HG03342 (cell line): ENCODE results near the gene TRAF7.
"Not testable (repeated sequence)": the region's sequence is repeated elsewhere in the genome, so short reads cannot be mapped to it uniquely, and the experiment has no call there.

Experiments used
- ATAC-seq: cut with Tn5 transposase; IDR thresholded peaks from one replicate; pipeline ENCODE4 v1.9.1; 2021; ENCODE audit warnings: mild to moderate bottlenecking, moderate library complexity; ENCODE audit not compliant: unreplicated experiment

Gene TRAF7

DNA sequence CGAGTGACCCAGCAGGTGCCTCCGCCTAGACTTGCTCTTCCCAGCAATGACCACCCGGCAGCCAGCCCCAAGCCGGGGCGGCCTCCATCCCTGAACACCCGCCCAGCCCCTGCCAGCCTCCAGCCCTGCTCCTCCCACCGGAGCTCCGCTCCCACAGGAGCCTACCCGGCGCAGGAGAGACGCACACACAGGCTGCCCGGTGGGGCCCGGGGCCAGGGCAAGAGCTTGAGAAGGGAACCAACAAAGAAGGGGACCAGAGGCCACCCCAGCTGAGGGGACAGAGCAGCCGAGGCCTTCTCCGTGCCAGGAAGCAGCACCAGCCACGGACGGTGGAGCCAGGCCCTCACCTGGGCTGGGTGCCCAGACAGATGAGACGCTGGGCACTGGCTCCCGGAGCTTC lies 33.7 kb upstream of the TRAF7 start:
- ATAC-seq = no peak

DNA sequence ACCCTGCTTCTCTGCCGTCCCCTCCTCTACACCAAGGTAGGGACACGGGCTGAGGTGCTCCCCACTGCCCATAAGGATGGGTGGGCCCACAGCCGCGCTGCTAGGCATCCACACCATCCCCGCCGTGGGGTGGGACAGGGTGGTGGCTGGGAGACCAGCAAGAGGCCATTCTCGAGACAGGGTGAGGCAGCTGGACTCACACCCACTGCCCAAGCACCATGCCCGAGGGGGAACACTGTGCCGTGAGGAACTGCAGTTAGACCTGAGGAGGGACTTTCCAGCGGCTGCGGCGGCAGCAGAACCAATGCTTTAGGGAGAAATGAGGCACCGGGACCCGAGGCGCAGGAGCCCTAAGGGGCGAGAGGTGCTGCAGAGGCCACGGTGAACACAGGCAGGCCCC lies 33.2 kb upstream of the TRAF7 start:
- no peak for ATAC-seq

DNA sequence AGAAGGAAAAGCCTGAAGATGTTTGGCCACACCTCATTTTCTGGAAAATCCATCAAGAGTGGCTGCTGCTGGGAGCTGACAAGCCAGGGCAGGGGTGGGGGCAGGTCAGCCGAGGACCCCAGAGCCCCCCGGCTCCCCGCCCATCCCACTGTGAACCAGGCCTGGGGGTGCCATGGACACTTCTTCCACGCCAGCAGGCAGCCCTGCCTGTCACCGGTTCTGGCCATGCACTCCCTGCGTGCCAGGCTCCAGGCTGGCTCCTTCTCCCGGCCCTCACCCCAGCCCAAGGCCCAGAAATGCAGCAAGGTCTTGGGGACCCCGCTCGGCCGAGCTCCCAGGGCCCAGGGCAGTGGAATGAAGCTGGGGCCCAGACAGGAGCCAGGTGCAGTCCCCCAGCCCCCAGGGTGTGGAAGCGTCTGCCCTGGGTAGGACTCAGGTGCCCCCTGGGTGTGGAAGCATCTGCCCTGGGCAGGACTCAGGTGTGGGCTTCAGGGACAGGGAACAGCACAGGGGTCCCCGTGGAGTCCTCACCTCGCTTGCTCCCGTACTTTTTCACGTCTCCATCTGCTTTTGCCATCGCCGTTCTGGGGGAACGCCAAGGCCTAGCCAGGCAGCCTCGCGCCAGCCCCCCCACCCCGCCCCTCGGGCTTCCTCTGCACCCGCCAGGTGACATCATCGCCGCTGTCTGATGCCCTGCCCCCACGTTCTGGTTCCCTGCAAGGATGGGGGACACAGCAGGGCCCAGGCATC lies 32.5 kb upstream of the TRAF7 start:
- not testable (repeated sequence) for ATAC-seq

DNA sequence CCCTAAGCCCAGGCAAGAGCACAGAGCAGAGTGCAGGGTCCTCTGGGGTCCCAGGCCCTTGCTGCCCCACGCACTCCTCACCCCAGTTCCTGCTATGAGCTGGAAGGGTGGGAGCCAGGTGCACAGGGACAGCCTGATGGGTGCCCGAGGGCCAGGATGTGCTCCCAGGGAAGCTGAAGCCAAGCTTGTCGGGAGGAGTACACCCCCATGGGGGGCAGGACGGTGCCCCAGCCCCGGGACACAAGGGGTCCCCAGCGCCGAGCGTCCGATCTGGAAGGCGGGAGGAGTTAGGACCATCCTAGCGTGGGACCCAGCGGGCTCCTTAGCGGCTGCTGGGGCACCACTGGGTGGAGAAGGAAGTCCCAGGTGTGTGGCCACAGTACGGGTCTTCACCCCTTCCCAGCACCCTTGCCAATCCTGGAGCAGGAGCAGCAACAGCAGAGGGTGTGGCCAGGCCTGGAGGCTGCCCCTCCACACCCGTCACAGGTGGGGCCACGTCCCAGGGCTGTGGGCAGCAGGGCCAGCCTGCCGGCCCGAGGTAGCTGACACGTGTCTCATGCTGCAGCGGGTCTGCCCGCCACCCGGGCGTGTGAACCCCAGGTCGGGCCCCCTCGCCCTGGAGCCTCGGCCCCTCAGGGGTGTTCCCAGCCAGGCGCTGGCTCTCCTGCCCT lies 31.7 kb upstream of the TRAF7 start:
- ATAC-seq = not testable (repeated sequence)

DNA sequence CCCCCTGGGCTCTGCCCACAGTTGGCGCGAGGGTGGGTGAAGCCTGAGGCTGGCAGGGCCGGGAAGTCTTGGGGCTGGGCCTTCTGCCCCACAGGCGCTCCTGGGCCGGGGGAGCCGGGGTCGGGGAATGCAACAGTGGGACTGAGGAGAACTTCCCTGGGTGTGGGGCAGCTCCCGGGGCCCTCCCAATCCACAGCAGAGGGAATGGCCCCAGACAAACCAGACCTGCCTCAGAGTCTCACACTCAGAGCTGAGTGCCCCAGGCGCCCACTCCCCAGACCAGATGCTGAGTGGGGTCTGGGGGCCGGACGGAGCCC lies 31.2 kb upstream of the TRAF7 start:
- not testable (repeated sequence) for ATAC-seq

DNA sequence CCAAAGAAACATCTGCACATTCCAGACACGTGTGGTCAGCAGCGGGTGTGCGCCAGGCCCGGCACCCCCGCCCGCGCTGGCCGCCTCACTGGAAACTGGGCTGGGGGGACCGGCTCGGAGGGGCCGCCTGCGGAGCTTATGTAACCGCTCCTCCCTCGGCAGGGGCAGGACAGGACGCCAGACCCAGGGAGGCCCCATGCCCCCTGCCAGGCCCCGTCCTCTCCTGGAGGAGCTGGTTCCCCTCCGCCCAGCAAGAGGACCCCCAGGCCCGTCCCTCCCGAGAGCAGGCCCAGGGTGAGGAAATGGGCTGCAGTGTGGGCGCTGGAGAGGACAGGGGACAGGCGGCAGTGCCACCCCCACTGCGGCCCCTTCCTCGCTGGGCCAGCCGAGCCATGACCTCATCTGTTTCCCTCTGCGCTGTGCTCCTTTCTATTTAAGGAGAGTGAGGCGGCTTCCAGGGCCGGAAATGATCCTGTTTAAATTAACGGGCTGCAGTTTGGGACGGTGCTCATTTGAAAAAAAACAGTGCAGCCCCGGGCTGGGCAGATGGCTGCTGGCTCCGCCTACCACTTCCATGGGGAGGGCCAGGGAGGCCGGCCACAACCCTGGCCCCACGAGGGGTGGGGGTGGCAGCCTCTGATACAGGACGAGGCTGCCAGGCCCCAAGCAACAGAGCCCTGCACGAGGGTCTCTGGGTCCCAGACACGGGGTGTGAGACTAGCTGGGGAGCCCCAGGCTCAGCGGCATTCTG lies 30.7 kb upstream of the TRAF7 start:
- ATAC-seq = not testable (repeated sequence)

DNA sequence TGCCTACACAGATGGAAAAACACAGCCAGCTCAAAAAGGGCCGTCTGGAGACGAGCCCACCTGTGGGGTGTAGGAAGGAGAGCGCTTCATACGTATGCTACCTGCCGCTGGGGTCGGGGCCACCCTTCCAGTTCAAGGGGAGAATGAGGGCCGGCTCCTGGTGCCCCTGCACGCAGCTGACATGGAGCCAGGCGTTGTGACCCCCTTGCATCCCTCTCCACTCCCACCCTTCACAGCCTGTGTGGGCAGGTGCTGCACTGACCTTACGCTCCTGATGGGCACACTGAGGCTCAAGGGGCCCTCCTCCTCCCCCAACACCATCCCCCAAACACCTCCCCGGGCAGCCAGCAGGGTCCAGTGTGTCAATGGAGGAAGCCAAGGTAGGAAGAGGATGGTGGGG lies 30.0 kb upstream of the TRAF7 start:
- not testable (repeated sequence) for ATAC-seq

DNA sequence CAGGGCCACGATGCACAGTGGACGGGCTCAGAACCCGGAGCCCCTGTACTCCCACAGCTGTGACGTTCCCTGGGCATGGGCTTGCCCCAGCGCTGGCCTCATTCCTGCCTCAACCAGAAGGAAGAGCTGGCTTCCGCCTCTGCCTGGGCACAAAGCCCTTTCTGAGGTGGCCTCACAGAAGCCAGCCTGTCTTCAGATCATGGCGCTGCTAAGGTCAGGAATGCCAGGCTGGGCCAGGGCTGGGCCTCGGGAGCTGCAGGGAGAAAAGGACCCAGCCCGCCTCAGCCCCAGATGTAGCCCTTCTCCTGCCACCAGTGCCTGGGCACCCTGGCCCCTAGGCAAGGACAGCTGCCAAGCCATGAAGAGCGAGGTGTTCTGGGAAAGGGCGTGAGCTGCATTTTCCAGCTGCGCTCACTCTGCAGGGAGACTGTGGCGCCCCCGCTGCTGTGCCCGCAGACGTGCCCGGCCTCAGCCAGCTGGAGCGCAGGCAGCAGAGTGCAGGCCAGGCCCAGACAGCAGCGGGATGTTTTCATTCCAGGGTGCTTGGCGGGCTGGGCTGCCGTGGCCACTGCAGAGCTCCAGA lies 29.3 kb upstream of the TRAF7 start:
- ATAC-seq = not testable (repeated sequence)

DNA sequence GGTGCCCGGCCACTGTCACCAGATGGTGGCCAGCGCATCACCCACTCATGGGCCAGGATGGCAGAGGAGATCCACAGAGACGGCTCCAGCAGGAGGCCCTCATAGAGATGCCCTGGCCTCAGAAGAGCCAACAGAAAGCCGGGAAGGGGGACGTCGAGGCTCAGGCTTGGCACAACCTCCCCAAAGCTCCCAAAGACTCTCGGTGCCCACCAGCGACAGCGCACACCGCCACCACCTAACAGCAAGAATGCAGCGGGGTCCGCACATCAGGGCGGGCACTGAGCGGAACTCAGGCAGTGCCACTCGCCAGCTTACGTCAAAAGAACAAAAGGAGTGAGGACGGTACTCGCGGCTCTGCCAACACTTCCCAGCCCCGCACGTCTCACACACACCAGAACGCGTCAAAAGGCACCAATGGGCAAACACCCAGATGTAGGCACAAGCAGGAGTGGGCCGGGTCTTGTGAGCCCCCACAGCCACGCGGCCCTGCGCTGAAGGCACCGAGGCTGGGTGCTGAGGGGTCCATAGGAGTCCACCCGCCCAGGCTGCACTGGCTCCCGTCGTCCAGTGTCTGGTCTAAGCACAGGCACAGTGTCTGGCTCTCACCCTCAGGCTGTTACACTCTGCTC lies 28.5 kb upstream of the TRAF7 start:
- not testable (repeated sequence) for ATAC-seq

DNA sequence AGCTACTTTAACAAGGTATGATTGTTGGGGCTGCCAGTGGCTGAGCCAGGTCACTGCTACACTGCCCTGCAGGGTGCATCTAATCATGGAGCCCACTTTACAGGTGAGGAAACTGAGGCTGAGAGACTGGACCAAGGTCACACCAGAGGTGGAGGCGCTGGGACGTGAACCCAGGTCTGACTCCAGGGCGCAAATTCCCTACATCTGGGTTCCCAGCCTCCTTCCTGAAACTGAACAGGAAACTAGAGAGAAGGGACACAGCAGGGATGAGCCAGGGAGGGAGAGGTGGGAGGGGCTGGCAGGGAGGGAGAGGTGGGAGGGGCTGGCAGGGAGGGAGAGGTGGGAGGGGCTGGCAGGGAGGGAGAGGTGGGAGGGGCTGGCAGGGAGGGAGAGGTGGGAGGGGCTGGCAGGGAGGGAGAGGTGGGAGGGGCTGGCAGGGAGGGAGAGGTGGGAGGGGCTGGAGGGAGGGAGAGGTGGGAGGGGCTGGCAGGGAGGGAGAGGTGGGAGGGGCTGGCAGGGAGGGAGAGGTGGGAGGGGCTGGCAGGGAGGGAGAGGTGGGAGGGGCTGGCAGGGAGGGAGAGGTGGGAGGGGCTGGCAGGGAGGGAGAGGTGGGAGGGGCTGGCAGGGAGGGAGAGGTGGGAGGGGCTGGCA lies 27.8 kb upstream of the TRAF7 start:
- ATAC-seq = not testable (repeated sequence)

DNA sequence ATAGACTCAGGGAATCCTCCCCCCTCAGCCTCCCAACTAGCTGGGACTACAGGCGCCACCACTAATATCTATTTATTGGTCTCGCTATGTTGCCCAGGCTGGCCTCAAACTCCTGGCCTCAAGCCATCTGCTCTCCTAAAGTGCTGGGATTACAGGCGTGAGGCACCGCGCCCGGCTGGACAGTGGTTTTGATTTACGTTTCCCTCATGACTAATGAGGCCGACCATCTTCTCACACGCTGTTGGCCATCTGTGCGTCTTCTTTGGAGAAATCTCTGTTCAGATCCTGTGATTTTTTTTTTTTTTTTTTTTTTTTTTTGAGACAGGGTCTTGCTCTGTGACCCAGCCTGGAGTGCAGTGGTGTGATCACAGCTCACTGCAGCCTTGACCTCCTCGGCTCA lies 26.3 kb upstream of the TRAF7 start:
- not testable (repeated sequence) for ATAC-seq

DNA sequence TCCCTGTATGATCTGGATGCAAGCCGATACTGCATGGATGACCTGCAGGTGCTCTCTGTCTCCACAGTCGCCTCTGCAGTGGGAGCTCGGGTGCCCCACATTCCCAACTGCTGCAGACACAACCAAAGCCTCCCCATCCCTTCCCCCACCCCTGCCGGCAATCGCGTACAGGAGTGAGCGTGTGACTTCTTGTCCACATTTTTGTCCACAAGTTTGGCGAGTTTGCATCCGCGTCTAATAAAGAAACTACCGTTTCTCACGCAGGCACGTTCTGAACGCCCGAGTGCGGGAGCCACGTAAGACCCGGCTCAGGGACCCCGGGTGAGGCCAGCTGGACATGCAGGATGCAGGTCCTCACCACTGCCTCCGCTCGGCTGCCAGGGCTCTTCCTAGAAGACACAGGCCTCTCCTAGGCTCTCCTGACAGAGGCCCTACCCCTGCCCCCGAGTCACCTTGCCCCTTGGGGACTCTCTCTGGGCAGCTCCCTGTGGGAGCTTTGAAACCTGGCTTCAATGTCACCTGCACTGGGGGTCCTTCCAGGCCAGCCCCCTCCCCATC lies 25.6 kb upstream of the TRAF7 start:
- not testable (repeated sequence) for ATAC-seq

DNA sequence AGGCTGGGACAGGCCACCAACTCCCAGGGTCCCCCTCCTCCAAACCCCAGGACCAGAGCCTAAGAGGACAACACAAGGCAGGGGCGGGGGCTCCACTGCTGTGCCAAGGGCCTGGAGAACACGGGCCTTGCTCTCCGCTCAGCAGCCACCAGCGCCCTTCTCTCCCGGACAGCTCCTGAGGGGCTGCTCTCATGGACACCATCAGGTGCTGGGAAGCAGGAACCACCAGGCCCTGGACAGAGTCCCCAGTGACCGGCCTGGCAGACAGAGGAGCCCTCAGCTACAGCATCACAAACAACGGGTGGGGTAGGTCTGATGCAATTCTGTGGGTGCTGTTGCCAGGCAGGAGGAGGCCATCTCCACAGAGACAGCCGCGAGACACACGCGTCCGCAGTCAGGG lies 21.8 kb upstream of the TRAF7 start:
- ATAC-seq = not testable (repeated sequence)

DNA sequence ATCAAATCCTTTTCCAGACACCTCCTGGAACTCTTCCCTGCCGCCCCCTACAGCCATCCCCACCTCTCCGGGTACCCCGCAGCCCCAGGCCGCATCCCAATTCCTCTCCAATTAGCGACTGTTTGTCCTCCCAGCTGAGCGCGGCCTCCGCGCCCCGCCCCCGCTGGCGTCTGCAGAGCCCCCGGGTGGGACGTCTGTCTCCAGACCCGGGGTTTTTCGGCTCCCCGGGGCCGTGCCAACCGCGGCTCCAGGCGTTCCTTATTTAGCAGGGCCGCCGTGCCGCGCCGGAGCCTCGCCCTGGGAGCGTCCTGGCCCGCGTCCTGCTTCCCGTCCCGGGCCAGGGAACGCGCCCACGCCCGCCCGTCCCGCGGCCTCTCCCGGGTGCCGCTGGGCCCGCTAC lies 20.5 kb upstream of the TRAF7 start:
- ATAC-seq = not testable (repeated sequence)

DNA sequence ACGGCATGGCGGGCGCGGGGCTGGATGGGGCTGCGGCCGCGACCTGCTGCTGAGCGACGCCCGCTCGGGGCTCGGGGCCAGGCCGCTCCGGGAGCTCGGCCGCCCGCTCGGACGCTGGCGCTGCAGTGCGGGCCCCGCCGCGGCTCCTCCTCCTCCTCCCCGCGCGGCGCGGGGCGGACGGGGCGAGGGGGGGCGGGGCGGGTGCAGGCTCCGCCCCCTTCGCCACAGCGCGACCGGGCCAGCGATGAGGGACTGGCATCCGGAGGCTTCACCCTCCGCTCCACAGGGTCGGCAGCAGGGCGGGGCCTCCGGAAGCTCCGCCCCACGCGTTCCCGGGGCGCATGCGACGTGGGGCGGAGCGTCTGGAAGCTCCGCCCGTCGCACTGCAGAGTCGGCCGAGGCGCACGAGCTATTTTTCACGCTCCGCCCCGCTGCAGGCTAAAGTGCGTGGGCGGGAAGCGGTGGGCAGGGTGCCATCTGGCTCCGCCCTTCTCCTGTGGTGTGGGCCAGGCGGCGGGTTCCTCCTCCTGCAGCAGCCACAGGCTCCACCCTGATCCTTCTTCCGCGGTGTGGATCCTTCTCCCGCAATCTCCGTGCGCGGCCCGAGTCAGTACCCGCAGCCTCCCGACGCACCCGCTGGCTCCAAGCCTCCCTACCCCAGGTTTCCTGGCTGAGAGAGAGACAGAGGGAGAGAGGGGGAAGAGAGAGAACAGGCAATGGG lies 19.7 kb upstream of the TRAF7 start, which contains the start of gene PKD1:
PKD1 (minus strand) TSS at position 129 of the 721 bp plus-strand sequence. CDS start 209 bp downstream, outside the sequence.
- ATAC-seq = not testable (repeated sequence)

DNA sequence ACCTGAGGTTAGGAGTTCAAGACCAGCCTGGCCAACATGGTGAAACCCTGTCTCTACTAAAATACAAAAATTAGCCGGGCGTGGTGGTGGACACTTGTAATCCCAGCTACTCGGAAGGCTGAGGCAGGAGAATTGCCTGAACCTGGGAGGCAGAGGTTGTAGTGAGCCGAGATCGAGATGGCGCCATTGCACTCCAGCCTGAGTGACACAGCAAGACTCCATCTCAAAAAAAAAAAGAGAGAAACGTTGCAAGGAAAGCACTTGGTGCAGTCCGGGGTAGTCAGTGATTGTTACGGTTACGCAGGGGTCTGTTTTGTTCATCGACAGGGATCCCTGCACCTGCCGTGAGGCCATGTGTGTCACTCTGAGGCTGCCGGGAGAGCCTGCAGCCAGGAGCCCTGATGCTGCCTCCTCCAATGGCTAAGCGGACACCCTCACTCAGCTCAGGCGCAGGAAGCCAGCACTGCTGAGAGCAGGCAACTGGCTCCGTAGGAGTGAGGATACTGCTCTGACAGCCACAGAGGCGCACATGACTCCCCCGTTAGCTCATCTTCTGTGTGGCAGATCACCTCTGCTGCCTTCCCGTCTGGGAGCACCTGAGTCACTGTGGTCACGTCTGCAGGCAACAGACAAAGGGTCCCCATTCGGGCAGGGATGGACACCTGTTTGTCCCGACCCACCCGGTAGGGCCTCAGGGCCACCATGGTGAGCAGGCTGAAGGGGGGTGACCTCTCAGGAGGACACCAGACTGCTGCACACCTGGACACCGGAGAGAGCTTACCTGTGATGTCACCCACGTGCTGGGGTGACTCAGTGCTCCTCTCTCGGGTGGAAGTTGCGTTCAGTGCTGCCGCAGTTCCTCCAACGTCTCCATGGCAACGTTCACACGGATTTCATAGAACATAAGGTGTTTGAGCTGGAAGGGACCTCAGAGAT lies 12.4 kb upstream of the TRAF7 start:
- no peak for ATAC-seq

DNA sequence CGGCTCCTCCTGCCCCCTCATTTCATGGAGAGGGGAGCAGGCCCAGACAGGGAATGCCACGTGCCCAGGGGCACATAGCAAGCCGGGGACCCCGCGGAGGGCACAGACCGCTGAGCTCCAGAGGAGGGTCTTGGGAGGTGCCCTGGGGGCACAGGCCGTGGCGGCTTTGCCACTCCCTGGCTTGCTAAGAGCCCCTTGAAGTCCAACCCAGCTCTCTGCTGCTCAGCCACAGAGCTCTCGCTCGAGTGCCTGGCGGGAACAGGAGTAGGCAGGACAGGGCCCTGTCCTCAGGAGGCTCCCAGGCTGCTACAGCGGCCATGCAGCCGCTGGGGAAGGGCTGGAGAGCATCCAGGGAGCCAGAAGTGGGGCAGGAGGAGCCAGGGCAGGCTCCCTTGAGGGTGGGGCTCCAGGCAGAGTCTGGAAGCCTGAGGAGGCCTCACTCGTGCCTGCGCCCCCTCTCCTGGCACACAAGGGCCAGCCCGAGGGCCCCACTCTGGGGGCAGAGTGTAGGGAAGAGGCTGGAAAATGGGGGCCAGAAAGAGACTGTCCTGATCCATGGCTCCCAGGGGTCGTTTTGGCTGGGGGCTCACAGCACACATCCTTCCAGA lies 11.6 kb upstream of the TRAF7 start:
- no peak for ATAC-seq

DNA sequence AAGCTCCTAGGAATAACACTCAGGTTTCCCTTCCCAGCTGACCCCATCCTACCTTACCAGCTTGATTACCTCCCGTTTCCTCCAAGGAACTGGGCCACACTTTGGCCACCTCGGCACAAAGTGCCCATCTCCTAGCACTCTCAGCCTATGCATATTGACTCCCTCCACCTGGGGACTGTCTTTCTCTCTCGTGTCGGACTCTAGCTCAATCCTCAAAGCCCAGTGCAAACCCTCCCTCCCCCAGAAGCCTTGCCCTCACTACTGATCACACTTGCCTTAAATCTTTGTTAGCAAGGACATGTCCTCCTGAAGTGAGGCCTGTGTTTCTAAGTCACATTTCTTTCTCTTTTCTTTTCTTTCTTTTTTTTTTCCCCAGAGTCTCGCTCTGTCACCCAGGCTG lies 9.7 kb upstream of the TRAF7 start:
- no peak for ATAC-seq
